ENCODE results near the gene AHDC1.
"Not testable (repeated sequence)": the region's sequence is repeated elsewhere in the genome, so short reads cannot be mapped to it uniquely, and the experiment has no call there.

Gene AHDC1

DNA sequence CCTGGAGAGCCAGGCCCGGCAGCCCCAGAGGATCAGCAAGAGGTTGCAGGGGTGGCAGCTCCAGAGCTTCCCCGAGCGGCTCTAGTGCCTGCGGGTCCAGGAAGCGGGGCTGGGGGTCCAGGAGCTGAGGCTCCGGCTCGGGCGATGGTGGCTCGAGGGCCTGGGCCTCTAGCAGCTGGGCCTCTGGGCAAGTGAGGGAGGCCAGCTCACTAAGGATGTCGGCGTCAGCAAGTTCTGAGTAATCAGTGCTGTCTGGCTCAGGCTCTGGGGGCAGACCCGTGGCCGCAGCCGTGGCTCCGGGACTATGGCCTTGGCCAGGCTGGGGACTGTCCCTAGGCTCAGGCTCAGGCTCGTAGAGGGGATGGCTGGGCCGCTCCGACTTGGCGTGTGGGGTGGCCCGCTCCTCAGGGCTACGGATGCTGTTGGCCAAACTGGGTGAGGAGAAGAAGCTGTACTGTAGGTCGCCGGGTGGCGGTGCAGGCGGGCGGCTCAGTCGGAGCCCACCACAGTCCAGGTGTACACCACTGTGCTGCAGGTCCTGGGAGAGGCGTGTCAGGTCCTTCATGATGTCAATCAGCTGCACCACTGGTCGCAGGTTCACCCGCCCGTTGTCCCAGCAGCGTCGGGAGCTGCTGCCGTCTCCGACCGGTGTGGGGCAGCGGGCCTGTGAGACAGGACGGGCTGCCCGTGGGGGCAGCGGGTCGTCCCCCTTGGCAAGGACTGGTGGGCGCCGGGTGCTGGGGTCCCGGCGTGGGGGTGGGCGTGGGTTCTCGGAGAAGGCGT lies 52.6 kb downstream of the AHDC1 start:
- no peak for DNase-seq (ENCODE audit: low spot score)

DNA sequence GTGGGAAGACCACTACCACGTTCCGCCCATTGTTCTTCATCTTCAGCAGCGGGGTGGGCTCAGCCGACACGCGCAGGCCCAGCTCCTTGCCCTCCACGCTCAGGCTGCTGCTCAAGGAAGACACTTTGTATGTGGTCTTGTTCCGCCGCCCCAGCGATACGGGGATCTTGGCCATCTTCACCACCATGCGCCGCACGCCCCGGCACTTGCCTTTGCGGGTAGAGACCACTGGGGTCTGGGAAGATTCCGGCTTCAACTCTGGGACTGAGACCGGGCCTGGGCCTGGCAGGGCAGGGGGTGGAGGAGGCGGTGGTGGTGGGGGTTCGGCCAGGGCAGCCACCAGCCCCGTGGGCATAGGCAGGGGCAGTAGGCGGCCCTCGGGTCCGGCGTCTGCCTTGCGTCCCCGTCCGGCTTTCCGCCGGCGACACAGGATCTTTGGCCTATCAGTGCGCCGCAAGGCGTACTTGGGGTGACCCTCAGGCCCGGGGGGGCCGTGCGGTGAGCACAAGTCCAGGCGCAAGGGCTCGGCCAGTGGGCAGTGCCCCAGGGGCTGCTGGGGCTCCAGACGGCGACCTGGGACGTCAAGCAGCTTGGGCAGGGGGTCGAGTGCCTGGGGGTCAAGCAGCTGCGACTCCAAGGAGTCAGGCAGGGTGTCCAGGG lies 53.3 kb downstream of the AHDC1 start:
- no peak for DNase-seq (ENCODE audit: low spot score)

DNA sequence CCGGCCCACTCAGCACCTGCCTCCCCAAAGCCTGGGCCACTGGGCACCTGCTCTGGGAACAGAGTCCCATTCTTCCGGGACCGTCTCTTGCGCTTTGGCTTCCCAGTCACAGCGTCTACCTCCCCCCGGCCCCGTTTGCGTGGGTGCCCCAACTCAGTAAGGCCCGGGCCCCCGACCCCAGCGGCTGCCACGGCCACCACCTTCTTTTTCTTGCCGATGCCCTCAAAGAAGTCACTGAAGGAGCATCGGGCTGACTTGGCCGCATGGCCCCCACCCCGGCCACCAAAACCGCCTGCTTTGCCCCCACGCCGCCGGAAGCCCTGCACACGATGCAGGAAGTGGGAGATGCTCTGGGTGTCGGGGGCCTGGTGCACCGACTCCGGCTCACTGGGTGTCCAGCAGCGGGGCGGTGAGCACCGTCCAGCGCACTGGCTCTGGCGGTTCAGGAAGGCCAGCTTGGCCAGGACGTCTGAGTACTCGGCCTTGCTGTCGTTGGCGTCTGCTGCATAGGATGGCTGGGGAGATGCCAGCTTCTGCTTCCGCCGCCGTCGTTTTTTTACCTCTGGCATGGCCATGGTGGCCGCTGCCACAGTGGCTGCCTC lies 54.0 kb downstream of the AHDC1 start:
- no peak for DNase-seq (ENCODE audit: low spot score)

DNA sequence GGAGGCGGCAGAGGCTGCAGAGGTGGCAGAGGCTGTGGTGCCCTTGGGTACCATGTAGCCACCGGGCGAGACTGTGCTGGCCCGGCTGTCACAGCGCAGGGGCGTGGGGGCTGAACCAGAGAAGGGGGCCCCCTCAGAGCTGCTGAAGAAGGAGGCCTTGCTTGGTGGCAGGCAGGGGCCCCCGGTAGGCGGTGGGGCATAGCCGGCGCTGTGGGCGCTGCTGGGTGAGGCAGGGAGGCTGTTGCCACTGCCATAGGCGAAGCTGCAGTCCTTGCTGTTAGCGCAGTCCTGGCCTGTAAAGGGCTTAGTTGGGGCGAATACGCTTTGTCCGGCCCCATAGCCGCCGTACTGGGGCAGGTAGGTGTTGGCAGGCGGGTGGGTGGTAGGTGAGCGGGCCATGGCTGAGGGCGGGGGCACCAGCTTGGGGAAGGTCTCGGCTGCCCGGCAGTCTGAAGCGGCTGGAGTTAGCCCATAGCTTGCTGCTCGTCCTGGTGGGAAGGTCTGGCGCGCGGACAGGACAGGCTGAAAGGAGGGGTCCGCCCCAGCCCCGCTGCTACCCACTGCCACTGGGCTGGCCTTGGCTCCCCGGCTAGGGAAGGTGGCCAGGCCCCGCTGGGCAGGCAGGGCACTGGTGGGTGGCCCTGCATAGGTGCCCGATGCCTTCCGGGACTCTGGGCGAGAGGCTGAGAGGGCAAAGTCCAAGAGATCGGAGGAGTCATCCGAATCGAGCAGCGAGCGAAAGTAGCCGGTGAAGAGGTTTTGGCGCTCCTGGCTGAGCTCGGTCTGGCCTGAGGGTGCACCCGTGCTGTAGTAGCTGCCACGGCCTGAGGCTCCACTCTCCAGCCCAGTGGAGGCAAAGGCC lies 54.9 kb downstream of the AHDC1 start:
- DNase-seq (ENCODE audit: low spot score): no peak

DNA sequence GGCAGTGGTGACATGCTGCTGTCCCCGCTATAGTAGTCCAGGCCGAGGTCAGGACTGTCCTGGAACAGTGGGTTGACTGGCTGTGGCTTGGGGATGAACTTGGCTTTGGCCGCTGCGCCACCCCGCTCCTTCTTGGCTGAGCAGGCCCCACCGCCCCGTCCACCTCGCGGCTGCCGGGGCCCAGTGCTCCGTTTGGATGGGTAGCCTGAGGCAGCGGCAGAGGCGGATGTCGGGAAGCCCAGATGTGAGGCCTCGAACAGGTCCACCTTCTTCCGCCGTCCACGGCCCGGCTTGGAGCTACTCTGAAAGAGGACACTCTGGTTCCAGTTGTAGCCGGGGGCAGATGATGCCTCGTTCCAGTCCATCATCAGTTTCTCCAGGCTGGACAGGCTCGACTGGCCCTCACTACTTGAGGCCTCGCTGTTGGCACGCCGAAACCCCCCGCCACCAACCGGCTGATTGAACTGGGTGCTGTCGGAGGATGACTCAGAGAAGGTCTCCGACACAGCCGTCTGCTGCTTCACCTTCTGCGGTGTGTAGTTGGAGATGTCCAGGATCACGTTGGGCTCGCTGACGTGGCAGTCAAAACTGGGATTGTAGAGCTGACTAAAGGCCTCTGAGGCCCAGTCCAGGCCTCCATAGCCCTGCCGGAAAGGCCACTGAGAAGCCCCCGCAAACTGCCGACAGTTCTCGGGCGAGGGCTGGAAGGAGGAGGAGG lies 55.6 kb downstream of the AHDC1 start:
- DNase-seq (ENCODE audit: low spot score): no peak

DNA sequence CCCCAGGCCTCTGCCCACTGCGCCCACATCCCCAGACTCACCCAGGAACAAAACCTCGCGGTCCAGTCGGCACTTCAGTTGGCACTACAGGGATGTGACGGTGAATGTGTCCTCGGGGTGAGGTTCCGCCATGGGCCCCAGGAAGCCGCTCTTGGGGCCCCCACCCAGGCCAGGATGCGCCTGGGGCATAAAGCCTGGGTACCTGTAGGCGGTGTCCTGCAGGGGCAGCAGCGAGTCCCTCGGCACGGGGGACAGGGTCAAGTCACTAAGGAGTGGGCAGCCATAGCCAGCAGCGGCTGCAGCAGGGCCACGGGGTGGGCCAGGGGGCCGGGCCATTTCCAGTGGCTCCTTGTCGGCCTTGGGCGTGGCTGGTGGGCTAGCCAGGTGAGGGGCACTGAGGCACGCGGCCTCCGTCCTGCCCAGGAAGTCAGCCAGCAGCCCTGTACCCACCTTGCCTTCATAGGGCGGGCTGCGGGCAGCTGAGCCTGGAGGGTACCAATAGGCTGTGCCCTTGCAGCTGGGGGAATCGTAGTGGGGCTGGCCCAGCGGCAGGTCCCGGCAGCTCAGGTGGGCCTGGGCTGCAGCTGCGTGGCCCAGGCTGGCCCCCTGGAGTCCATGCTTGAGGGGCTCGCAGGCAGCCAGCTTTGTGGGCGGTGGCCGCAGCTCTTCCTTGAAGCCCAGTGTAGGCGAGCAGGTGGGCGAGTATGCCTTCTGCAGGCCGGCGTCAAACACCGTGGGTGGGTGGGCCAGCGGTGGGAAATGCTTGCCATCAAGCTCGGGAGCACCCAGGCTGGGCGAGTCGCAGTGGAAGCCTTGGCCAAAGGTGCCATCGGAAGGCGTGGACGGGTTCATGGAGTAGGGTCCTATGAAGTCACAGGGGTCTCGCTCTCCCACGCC lies 56.5 kb downstream of the AHDC1 start:
- DNase-seq (ENCODE audit: low spot score): no peak

GRCh38 chr1:27545876-27546275 lies 58.1 kb downstream of the AHDC1 start:
- DNase-seq (ENCODE audit: low spot score): no peak

- no peak for DNase-seq (ENCODE audit: low spot score)
These were observed 58.7 kb downstream of the AHDC1 start for GRCh38 chr1:27545271-27545670.

- DNase-seq (ENCODE audit: low spot score): no peak
These were observed 59.1 kb downstream of the AHDC1 start for GRCh38 chr1:27544834-27545233.

DNA sequence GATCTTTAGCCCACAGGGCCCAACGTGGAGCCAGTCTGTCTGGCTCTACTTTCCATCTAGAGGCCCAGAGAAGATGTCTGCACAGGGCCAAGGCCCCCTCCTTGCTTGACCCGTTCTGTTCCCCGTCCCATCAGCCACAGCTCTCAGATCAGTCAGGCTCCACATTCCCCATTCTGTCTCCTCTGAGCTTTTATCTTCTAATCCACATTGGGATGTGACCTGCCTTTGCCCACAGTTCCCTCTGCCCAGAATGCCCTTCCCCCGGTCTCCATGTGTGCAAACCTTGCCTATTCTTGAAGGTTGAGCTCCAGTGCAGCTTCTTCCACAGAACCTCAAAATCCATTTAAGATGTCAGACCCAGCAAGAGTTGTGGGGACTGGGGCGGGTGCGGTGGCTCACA lies 60.7 kb downstream of the AHDC1 start:
- no peak for DNase-seq (ENCODE audit: low spot score)

GRCh38 chr1:27542463-27543273 lies 61.3 kb downstream of the AHDC1 start:
- DNase-seq (ENCODE audit: low spot score): no peak

DNA sequence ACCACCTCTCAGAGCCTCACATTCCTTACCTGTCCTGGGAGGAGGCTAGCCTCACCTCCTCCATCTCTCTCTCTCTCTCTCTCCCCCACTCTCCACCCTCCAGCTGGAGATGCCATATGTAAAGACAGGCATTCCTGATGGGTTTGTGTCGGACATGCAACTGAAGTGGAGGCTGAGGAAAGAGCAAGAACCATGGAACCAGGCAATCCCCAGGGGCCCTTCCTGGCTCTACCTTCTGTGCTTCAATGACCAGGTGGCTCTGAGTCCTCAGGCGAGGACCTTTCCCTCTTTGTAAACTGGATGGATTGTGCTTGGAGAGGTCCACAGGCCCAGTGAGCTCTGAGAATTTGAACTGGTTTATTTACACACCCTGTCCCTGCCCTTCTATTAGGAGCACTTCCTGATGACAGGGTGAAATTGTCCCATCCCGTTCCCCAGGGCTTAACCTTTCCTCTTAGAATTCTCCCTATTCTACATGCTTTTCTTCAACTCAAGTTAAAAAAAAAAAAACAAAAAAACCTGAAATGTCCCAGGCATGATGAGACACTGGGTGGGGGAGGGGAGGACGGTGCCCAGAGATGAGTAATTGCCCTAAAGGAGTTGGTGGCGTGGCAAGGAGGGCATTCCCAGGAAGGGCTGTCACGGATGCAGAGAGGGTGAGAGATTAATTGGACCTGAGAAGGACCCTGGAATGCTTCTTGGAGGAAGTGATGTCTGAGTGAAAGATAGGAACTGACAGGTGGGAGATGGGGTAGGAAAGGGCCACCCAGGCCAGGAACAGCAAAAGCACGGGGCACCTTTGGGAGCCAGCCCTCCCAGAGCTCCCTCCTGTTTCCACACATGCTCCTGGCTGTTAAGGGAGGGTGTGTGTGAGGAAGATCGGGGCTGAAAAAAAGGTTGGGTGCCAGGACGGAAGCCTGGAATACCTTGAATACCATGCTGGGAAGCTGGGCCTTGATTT lies 63.8 kb downstream of the AHDC1 start:
- no peak for DNase-seq (ENCODE audit: low spot score)

GRCh38 chr1:27538793-27539192 lies 65.2 kb downstream of the AHDC1 start:
- no peak for DNase-seq (ENCODE audit: low spot score)

DNA sequence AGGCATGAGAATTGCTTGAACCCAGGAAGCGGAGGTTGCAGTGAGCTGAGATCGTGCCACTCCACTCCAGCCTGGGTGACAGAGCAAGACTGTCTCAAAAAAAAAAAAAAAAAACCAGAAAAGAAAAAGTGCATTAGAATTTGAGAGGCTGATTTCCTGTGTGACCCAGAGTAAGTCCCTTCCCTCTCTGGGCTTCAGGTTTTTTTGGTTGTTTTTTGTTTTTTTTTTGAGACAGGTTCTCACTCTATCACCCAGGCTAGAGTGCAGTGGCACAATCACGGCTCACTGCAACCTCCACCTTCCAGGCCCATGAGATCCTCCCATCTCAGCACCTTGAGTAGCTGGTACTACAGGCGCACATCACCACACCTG lies 65.7 kb downstream of the AHDC1 start:
- DNase-seq (ENCODE audit: low spot score): not testable (repeated sequence)

DNA sequence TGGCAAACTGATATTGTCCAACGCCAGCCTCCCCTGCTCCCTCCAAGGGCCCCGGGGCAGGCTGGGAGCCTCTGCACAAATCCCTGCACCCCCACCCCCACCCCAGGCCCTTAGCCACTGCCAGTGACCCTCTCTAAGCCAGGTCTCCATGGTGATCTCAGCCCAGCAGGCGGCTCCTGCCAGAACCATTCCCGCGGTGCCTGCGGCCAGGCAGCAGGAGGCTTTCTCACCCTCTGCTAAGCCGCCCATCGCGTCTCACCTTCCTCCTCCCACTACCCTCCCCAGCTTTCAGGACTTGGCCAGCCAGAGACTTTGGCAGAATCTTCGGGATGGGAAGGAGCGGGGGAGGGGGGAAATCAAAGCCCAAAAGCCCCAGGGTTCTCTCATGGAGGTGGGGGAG lies 67.2 kb downstream of the AHDC1 start:
- peak; percentile 84 for DNase-seq (ENCODE audit: low spot score)

- DNase-seq (ENCODE audit: low spot score): no peak
These were observed 67.8 kb downstream of the AHDC1 start for GRCh38 chr1:27536010-27536757.

DNA sequence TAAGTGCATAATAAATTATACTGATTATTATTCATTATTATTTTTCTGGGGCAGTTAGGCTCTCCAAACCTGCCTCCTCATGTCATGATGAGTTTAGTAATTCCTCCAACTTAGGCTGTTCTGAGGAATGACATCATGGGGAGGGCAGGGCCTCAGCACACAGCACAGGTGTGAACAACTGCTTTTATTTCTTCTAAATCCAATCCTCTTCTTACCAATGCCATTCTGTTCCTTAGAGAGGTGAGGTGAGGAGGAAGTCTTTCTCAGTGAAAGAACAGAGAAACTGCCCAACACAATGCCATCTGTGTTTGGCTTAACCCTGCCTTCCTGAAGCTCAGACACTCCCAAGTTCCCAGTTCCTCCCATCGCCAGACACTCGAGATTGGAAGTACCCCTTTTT lies 68.6 kb downstream of the AHDC1 start:
- DNase-seq (ENCODE audit: low spot score): no peak
